Liver (tissue), 9 donors: ENCODE measurements around the gene AOPEP. TPM values are rescaled to one million over a fixed set of nuclear protein-coding genes. Genes with fewer than 3 reads are reported as not detected.

ENCODE experiments used
- DNase-seq: peaks from one replicate; pipeline ENCODE4 v3.0.0-alpha.2; 2017; ENCODE audit warnings: low spot score
- H3K27ac ChIP-seq, 2 donors: one replicate each; pipeline ENCODE4 v1.7.0; 2013; ENCODE audit warnings: inconsistent platforms in 2 of 2, low read length in 2 of 2, control low read depth in 1 of 2, low read depth in 1 of 2, mild to moderate bottlenecking in 1 of 2
- H3K27me3 ChIP-seq, 4 donors: one replicate each; pipeline versions ENCODE4 v1.6.1 to v1.7.0; 2013; ENCODE audit warnings: low read length in 3 of 4, inconsistent platforms in 1 of 4, mild to moderate bottlenecking in 1 of 4, moderate library complexity in 1 of 4; ENCODE audit not compliant: control insufficient read depth in 4 of 4, insufficient read depth in 4 of 4
- H3K36me3 ChIP-seq, 4 donors: one replicate each; pipeline versions ENCODE4 v1.6.1 to v1.7.0; 2013; ENCODE audit warnings: low read length in 3 of 4, mild to moderate bottlenecking in 3 of 4, low read depth in 1 of 4, moderate library complexity in 1 of 4; ENCODE audit not compliant: control insufficient read depth in 4 of 4, insufficient read depth in 3 of 4
- H3K4me1 ChIP-seq, 4 donors: one replicate each; pipeline versions ENCODE4 v1.6.1 to v1.7.0; 2013; ENCODE audit warnings: low read length in 3 of 4, mild to moderate bottlenecking in 3 of 4, moderate library complexity in 1 of 4; ENCODE audit not compliant: control insufficient read depth in 4 of 4, insufficient read depth in 4 of 4
- H3K4me3 ChIP-seq, 3 donors: one replicate each; pipeline versions ENCODE4 v1.6.1 to v1.7.0; 2013; ENCODE audit warnings: low read length in 3 of 3, control low read depth in 1 of 3, low read depth in 1 of 3, mild to moderate bottlenecking in 1 of 3
- H3K9ac ChIP-seq, 2 donors: one replicate each; pipeline ENCODE4 v1.7.0; 2013; ENCODE audit warnings: low read length in 2 of 2, mild to moderate bottlenecking in 2 of 2, moderate library complexity in 2 of 2, control low read depth in 1 of 2, low read depth in 1 of 2
- H3K9me3 ChIP-seq, 4 donors: one replicate each; pipeline versions ENCODE4 v1.6.1 to v1.7.0; 2013; ENCODE audit warnings: low read length in 3 of 4; ENCODE audit not compliant: control insufficient read depth in 4 of 4
- ATF3 ChIP-seq: IDR thresholded peaks from 2 replicates; pipeline ENCODE4 v1.6.1; 2016; ENCODE audit warnings: antibody characterized with exemption
- CTCF ChIP-seq: fragments of 150-350 bp; IDR thresholded peaks from 2 replicates; pipeline ENCODE4 v1.5.1; 2017; ENCODE audit warnings: improper control_type of control experiment, low read depth, low read length; ENCODE audit not compliant: missing input control
- EGR1 ChIP-seq, 2 donors: IDR thresholded peaks; 2 replicates each; pipeline ENCODE4 v1.6.1; 2016 to 2018; ENCODE audit warnings: antibody characterized with exemption in 2 of 2, low read depth in 2 of 2
- FOXA1 ChIP-seq: IDR thresholded peaks from 2 replicates; pipeline ENCODE4 v1.6.1; 2016; ENCODE audit warnings: antibody characterized with exemption
- FOXA2 ChIP-seq: IDR thresholded peaks from 2 replicates; pipeline ENCODE4 v1.6.1; 2016; ENCODE audit warnings: antibody characterized with exemption
- GABPA ChIP-seq, 2 donors: IDR thresholded peaks in 1 of 2; conservative IDR thresholded peaks in 1 of 2; 2 replicates each; pipeline ENCODE4 v1.6.1; 2016; ENCODE audit warnings: antibody characterized with exemption in 2 of 2, mild to moderate bottlenecking in 1 of 2, moderate library complexity in 1 of 2
- HNF4A ChIP-seq, 2 donors: conservative IDR thresholded peaks; 2 replicates each; pipeline ENCODE4 v1.6.1; 2016; ENCODE audit warnings: antibody characterized with exemption in 2 of 2, mild to moderate bottlenecking in 2 of 2
- HNF4G ChIP-seq: IDR thresholded peaks from 2 replicates; pipeline ENCODE4 v1.6.1; 2016; ENCODE audit warnings: antibody characterized with exemption
- JUND ChIP-seq, 2 donors: IDR thresholded peaks; 2 replicates each; pipeline ENCODE4 v1.6.1; 2016; ENCODE audit warnings: antibody characterized with exemption in 2 of 2
- MAX ChIP-seq: IDR thresholded peaks from 2 replicates; pipeline ENCODE4 v1.6.1; 2016; ENCODE audit warnings: antibody characterized with exemption
- NR2F2 ChIP-seq: IDR thresholded peaks from 2 replicates; pipeline ENCODE4 v1.6.1; 2016; ENCODE audit warnings: antibody characterized with exemption
- RAD21 ChIP-seq, 2 donors: IDR thresholded peaks; 2 replicates each; pipeline ENCODE4 v1.6.1; 2016; ENCODE audit warnings: antibody characterized with exemption in 2 of 2, mild to moderate bottlenecking in 2 of 2
- RXRA ChIP-seq, 2 donors: IDR thresholded peaks; 2 replicates each; pipeline ENCODE4 v1.6.1; 2017 to 2018; ENCODE audit warnings: antibody characterized with exemption in 2 of 2, mild to moderate bottlenecking in 1 of 2
- SP1 ChIP-seq: IDR thresholded peaks from 2 replicates; pipeline ENCODE4 v1.6.1; 2018; ENCODE audit warnings: antibody characterized with exemption, mild to moderate bottlenecking
- TAF1 ChIP-seq: conservative IDR thresholded peaks from 2 replicates; pipeline ENCODE4 v1.6.1; 2016; ENCODE audit warnings: antibody characterized with exemption, mild to moderate bottlenecking
- YY1 ChIP-seq: IDR thresholded peaks from 2 replicates; pipeline ENCODE4 v1.6.1; 2016; ENCODE audit warnings: antibody characterized with exemption, mild to moderate bottlenecking
- WGBS: extraction: QIAGEN DNeasy Blood & Tissue Kit; methylation state at CpG from one replicate; pipeline ENCODE4 v1.1.7; 2013; 5-methylcytosine and 5-hydroxymethylcytosine counted together
- polyA plus RNA-seq, 2 donors: library from polyadenylated mRNA; stranded (reverse) in 1 of 2; unstranded in 1 of 2; fragments of 200-250 nt in 1 of 2; fragments of >200 nt in 1 of 2; fragmentation: Nextera tagmentation in 1 of 2; extraction: Ambion mirVana in 1 of 2; gene quantifications; one replicate each; pipeline versions ENCODE4 v1.2.1 to v1.2.3, GENCODE V29; 2013 to 2015
- total RNA-seq, 2 donors: library from RNA; depleted of rRNA; stranded (reverse); fragments of >200 nt; gene quantifications; one replicate each; pipeline ENCODE4 v1.2.3, GENCODE V29; 2014
- TF ChIP-seq, protein P1 (sequence below): IDR thresholded peaks from 2 replicates; pipeline ENCODE4 v1.6.1; 2016; ENCODE audit warnings: antibody characterized with exemption
- donor health status: healthy.
- donor health status: healthy.
- donor health status: healthy.
- donor health status: healthy.
- donor health status: healthy.

Gene AOPEP
- total and polyA plus RNA-seq, 4 donors = 22.2 to 77.1 (median 34.8) TPM

DNA sequence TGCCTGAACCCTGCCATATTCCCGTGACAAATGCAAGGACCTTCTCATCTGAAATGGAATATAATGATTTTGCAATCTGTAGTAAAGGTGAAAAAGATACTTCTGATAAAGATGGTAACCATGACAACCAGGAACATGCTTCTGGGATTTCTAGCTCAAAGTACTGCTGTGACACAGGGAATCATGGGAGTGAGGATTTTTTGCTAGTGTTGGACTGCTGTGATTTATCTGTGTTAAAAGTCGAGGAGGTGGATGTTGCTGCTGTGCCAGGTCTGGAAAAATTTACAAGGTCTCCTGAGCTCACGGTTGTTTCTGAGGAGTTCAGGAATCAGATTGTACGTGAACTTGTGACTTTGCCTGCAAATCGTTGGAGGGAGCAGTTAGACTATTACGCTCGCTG lies 33.5 kb downstream of the AOPEP start:
- DNase-seq = no peak

DNA sequence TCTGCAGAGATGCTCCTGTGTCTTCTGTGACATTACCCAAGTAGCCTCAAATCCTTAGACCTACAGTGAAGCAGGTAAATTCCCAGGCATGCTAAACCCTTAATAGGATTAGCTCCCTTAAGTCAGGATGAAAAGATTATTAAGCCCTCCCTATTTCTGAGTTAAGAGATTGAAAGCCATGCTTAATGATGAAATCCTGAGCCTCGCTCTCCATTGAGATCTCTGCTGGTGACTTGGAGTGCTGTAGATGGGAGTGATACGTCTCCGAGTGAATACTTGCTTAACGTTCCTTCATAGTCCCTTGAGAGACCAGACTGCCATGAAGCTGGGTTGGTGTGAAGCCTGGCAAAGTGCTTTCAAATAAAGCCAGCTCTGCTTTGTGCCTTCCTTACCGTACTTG lies 34.2 kb downstream of the AOPEP start:
- no peak overlapping the region for H3K4me3 ChIP-seq
- DNase-seq = no peak
- H3K27ac ChIP-seq = no peak overlapping the region
- peaks cover 0 to 8% (median 2%) of the 10 kb centered on the region in 4 donors for H3K36me3 ChIP-seq
- 96% methylated on average over 5 of the region's 5 CpGs for WGBS
- H3K4me1 ChIP-seq = no peaks in the 10 kb centered on the region
- TF ChIP-seq YY1 = no peak
- no peak for TF ChIP-seq GABPA (IDR thresholded peaks at IDR 0.05 in 1 of 2, conservative IDR thresholded peaks at IDR 0.05 in 1 of 2)
- TF ChIP-seq RXRA (IDR thresholded peaks at IDR 0.05) = no peak
- no peak for TF ChIP-seq ATF3
- no peak for TF ChIP-seq SP1
- no peak for TF ChIP-seq EGR1 (IDR thresholded peaks at IDR 0.05; ENCODE audit: low read depth in 2 of 2)
- TF ChIP-seq JUND (IDR thresholded peaks at IDR 0.05) = no peak
- TF ChIP-seq FOXA2 = no peak
- TF ChIP-seq RAD21 (IDR thresholded peaks at IDR 0.05) = no peak
- TF ChIP-seq MAX = no peak
- TF ChIP-seq FOXA1 = no peak
- TF ChIP-seq, protein P1, sequence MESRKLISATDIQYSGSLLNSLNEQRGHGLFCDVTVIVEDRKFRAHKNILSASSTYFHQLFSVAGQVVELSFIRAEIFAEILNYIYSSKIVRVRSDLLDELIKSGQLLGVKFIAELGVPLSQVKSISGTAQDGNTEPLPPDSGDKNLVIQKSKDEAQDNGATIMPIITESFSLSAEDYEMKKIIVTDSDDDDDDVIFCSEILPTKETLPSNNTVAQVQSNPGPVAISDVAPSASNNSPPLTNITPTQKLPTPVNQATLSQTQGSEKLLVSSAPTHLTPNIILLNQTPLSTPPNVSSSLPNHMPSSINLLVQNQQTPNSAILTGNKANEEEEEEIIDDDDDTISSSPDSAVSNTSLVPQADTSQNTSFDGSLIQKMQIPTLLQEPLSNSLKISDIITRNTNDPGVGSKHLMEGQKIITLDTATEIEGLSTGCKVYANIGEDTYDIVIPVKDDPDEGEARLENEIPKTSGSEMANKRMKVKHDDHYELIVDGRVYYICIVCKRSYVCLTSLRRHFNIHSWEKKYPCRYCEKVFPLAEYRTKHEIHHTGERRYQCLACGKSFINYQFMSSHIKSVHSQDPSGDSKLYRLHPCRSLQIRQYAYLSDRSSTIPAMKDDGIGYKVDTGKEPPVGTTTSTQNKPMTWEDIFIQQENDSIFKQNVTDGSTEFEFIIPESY = no peak
- no peak for TF ChIP-seq NR2F2
- TF ChIP-seq CTCF = no peak
- TF ChIP-seq TAF1 = no peak
- TF ChIP-seq HNF4A (conservative IDR thresholded peaks at IDR 0.05) = no peak
- TF ChIP-seq HNF4G = no peak
- H3K27me3 ChIP-seq = no peaks in the 10 kb centered on the region
- H3K9ac ChIP-seq = no peak overlapping the region
- H3K9me3 ChIP-seq = no peaks in the 10 kb centered on the region

More for the DNA sequence above, 33.5 kb downstream of the AOPEP start:
- Histone ChIP-seq H3K4me3 (no peak overlapping the region), H3K27ac (no peak overlapping the region), H3K9ac (no peak overlapping the region), H3K36me3 (peaks cover 0 to 8% (median 2%) of the 10 kb centered on the region in 4 donors), H3K9me3 (no peaks in the 10 kb centered on the region), H3K4me1 (no peaks in the 10 kb centered on the region), H3K27me3 (no peaks in the 10 kb centered on the region)
- WGBS = 88% methylated on average over 7 of the region's 7 CpGs
- TF ChIP-seq ATF3 (no peak), SP1 (no peak), FOXA2 (no peak), RXRA (IDR thresholded peaks at IDR 0.05) (no peak), CTCF (no peak)
